ENCODE results near the gene CDK2AP2. TPM values are rescaled to one million over a fixed set of nuclear protein-coding genes. Genes with fewer than 3 reads are reported as not detected.
"Not testable (repeated sequence)": the region's sequence is repeated elsewhere in the genome, so short reads cannot be mapped to it uniquely, and the experiment has no call there.

Gene CDK2AP2
- polyA plus RNA-seq, 3 donors: 47.8 to 80.2 (median 78.5) TPM

DNA sequence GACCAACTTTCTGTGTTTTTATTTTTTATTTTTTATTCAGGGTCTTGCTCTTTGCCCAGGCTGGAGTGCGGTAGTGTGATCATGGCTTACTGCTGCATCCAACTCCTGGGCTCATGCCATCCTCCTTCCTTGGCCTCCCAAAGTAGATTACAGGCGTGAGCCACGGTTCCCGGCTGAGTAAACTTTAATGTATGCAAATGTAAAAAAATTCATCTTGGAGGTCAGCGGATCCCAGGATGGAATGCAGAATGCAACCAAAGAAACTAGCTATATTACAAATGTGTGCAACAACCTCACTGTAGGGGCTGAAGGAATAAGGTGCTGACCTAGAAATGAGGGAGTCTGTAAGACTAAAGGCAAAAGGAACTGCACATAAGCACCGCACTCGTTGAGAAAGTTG is 6.2 kb upstream of the CDK2AP2 start:
- TF ChIP-seq, protein P1, sequence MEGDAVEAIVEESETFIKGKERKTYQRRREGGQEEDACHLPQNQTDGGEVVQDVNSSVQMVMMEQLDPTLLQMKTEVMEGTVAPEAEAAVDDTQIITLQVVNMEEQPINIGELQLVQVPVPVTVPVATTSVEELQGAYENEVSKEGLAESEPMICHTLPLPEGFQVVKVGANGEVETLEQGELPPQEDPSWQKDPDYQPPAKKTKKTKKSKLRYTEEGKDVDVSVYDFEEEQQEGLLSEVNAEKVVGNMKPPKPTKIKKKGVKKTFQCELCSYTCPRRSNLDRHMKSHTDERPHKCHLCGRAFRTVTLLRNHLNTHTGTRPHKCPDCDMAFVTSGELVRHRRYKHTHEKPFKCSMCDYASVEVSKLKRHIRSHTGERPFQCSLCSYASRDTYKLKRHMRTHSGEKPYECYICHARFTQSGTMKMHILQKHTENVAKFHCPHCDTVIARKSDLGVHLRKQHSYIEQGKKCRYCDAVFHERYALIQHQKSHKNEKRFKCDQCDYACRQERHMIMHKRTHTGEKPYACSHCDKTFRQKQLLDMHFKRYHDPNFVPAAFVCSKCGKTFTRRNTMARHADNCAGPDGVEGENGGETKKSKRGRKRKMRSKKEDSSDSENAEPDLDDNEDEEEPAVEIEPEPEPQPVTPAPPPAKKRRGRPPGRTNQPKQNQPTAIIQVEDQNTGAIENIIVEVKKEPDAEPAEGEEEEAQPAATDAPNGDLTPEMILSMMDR (IDR thresholded peaks at IDR 0.05): no peak
- H3K9me3 Mint-ChIP-seq: no peaks in the 10 kb centered on the region
- no peaks in the 10 kb centered on the region for H3K36me3 Mint-ChIP-seq
- Histone ChIP-seq H3K4me1 (ENCODE audit: control insufficient read depth in 1 of 2, insufficient read depth in 2 of 2, low read length in 2 of 2) (peaks cover under 1 to 2% of the 10 kb centered on the region in 2 donors), H3K4me2 (replicated peaks; ENCODE audit: extremely low read depth, low read length, poor library complexity, severe bottlenecking) (no peak overlapping the region), H3K27ac (ENCODE audit: low read depth in 1 of 2, low read length in 2 of 2) (no peak overlapping the region), H3K79me2 (ENCODE audit: insufficient read depth, low read length) (no peaks in the 10 kb centered on the region), H3K9ac (ENCODE audit: insufficient read depth, low read length, poor library complexity, severe bottlenecking) (no peak overlapping the region), H2AFZ (ENCODE audit: insufficient read depth, low read depth, low read length, poor library complexity, severe bottlenecking) (no peak overlapping the region), H3K27me3 (ENCODE audit: control insufficient read depth in 2 of 2, insufficient read depth in 2 of 2, low read length in 2 of 2) (peaks cover 0 to 15% of the 10 kb centered on the region in 2 donors), H3K9me3 (replicated peaks in 1 of 2; ENCODE audit: control insufficient read depth in 1 of 2, insufficient read depth in 1 of 2, low read length in 2 of 2) (no peaks in the 10 kb centered on the region), H4K20me1 (ENCODE audit: insufficient read depth, low read length) (no peaks in the 10 kb centered on the region), H3K4me3 (replicated peaks in 1 of 3; ENCODE audit: low read depth in 2 of 3, low read length in 3 of 3) (no peak overlapping the region), H3K36me3 (replicated peaks in 1 of 2; ENCODE audit: control insufficient read depth in 1 of 2, insufficient read depth in 2 of 2, low read length in 2 of 2) (no peaks in the 10 kb centered on the region)
- peaks cover 11 to 29% (median 15%) of the 10 kb centered on the region in 3 donors for H3K27me3 Mint-ChIP-seq (ENCODE audit: low read depth in 3 of 3)
- no peak overlapping the region for H3K27ac Mint-ChIP-seq
- intact Hi-C loops (cut with micrococcal nuclease): no loop called here
- no CpG with 5 or more reads among the region's 7 CpGs for WGBS (ENCODE audit: insufficient coverage)
- H3K4me3 Mint-ChIP-seq: no peak overlapping the region
- DNase-seq: no peak
- peaks cover 2% of the 10 kb centered on the region for H3K4me1 Mint-ChIP-seq

DNA sequence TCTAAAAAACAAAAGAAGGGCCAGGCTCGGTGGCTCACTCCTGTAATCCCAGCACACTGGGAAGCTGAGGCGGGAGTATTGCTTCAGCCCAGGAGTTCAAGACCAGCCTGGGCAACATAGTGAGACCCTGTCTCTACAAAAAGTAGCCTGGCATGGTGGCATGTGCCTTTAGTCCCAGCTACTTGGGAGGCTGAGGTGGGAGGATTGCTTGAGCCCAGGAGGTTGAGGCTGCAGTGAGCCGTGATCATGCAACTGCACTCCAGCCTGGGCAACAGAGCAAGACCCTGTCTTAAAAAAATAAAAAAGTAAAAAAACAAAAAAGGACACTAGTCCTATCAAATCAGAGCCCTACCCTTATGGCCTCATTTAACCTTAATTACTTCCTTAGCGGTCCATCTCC is 3.6 kb upstream of the CDK2AP2 start:
- H3K9me3 Mint-ChIP-seq; H3K4me2 ChIP-seq (replicated peaks; ENCODE audit: extremely low read depth, low read length, poor library complexity, severe bottlenecking); H3K9ac ChIP-seq (ENCODE audit: insufficient read depth, low read length, poor library complexity, severe bottlenecking); intact Hi-C loops (cut with micrococcal nuclease); H3K27ac Mint-ChIP-seq; H3K9me3 ChIP-seq (replicated peaks in 1 of 2; ENCODE audit: control insufficient read depth in 1 of 2, insufficient read depth in 1 of 2, low read length in 2 of 2); H2AFZ ChIP-seq (ENCODE audit: insufficient read depth, low read depth, low read length, poor library complexity, severe bottlenecking); H3K36me3 ChIP-seq (replicated peaks in 1 of 2; ENCODE audit: control insufficient read depth in 1 of 2, insufficient read depth in 2 of 2, low read length in 2 of 2); H3K36me3 Mint-ChIP-seq; H3K4me3 Mint-ChIP-seq; H3K27ac ChIP-seq (ENCODE audit: low read depth in 1 of 2, low read length in 2 of 2); H3K4me3 ChIP-seq (replicated peaks in 1 of 3; ENCODE audit: low read depth in 2 of 3, low read length in 3 of 3); DNase-seq: not testable (repeated sequence)
- Histone ChIP-seq H3K4me1 (ENCODE audit: control insufficient read depth in 1 of 2, insufficient read depth in 2 of 2, low read length in 2 of 2) (peaks cover 19 to 21% of the 10 kb centered on the region in 2 donors), H4K20me1 (ENCODE audit: insufficient read depth, low read length) (peaks cover 11% of the 10 kb centered on the region), H3K27me3 (ENCODE audit: control insufficient read depth in 2 of 2, insufficient read depth in 2 of 2, low read length in 2 of 2) (peaks cover 0 to 15% of the 10 kb centered on the region in 2 donors), H3K79me2 (ENCODE audit: insufficient read depth, low read length) (peaks cover 12% of the 10 kb centered on the region)
- Mint-ChIP-seq H3K27me3 (ENCODE audit: low read depth in 3 of 3) (peaks cover 11 to 29% (median 12%) of the 10 kb centered on the region in 3 donors), H3K4me1 (peaks cover 13% of the 10 kb centered on the region)
- 96% methylated on average over 2 of the region's 4 CpGs for WGBS (ENCODE audit: insufficient coverage)

Measured in CD14-positive monocyte (primary cell).